DOHH2 (cell line): ENCODE measurements around the gene HS2ST1.

ENCODE experiments used
- H3F3A ChIP-seq: fragments of 200-600 bp; sonication (generic), shearing (Covaris generic); 2 replicates; pipeline ENCODE4 v1.6.0; 2016; ENCODE audit warnings: antibody characterized with exemption, mild to moderate bottlenecking; ENCODE audit not compliant: control insufficient read depth, insufficient read depth
- H3K27ac ChIP-seq: fragments of 200-600 bp; sonication (generic); 2 replicates; pipeline ENCODE4 v1.5.1; 2014; ENCODE audit warnings: low read depth, mild to moderate bottlenecking, low read length, moderate library complexity
- H3K27me3 ChIP-seq: fragments of 200-600 bp; sonication (generic); 2 replicates; pipeline ENCODE4 v1.6.1; 2014; ENCODE audit warnings: mild to moderate bottlenecking, low read length, mixed read lengths; ENCODE audit not compliant: control insufficient read depth
- H3K36me3 ChIP-seq: fragments of 200-600 bp; sonication (generic); 2 replicates; pipeline ENCODE4 v1.6.1; 2014; ENCODE audit warnings: mild to moderate bottlenecking, low read length, moderate library complexity, mixed read lengths; ENCODE audit not compliant: control insufficient read depth
- H3K4me1 ChIP-seq: fragments of 200-600 bp; sonication (generic); 2 replicates; pipeline ENCODE4 v1.6.1; 2014; ENCODE audit warnings: mild to moderate bottlenecking, low read length, mixed read lengths; ENCODE audit not compliant: control insufficient read depth
- H3K4me2 ChIP-seq: fragments of 200-600 bp; sonication (generic); 2 replicates; pipeline ENCODE4 v1.6.0; 2014; ENCODE audit warnings: mild to moderate bottlenecking, low read length, moderate library complexity
- H3K4me3 ChIP-seq: fragments of 200-600 bp; sonication (generic); 2 replicates; pipeline ENCODE4 v1.5.1; 2014; ENCODE audit warnings: mild to moderate bottlenecking, low read length, mixed read lengths
- H3K79me2 ChIP-seq: fragments of 200-600 bp; sonication (generic); 2 replicates; pipeline ENCODE4 v1.6.1; 2014; ENCODE audit warnings: mild to moderate bottlenecking, low read length, mixed read lengths; ENCODE audit not compliant: control insufficient read depth
- H3K9me2 ChIP-seq: fragments of 200-600 bp; sonication (generic); replicated peaks from 2 replicates; pipeline ENCODE4 v1.6.1; 2014; ENCODE audit warnings: mild to moderate bottlenecking, low read length, mixed read lengths; ENCODE audit not compliant: control insufficient read depth
- H3K9me3 ChIP-seq: fragments of 200-600 bp; sonication (generic); 2 replicates; pipeline ENCODE4 v1.6.1; 2014; ENCODE audit warnings: antibody characterized with exemption, low read length, mixed read lengths; ENCODE audit not compliant: control insufficient read depth, insufficient read depth
- H4K20me1 ChIP-seq: fragments of 200-600 bp; sonication (generic); 2 replicates; pipeline ENCODE4 v1.6.0; 2014; ENCODE audit warnings: low read depth, mild to moderate bottlenecking, antibody characterized with exemption, low read length, moderate library complexity; ENCODE audit not compliant: control insufficient read depth, insufficient read depth
- EZH2phosphoT487 ChIP-seq: fragments of 200-600 bp; sonication (generic); IDR thresholded peaks from 2 replicates; pipeline ENCODE4 v1.6.1; 2017; ENCODE audit warnings: borderline replicate concordance, mild to moderate bottlenecking, antibody characterized with exemption, low read length, moderate library complexity, mixed read lengths
- TF ChIP-seq, protein P1 (sequence below): fragments of 200-600 bp; sonication (generic); IDR thresholded peaks from one replicate; pipeline ENCODE4 v1.5.1; 2014; ENCODE audit warnings: antibody characterized with exemption, mild to moderate bottlenecking, low read depth, low read length; ENCODE audit not compliant: poor library complexity, severe bottlenecking

HS2ST1 gene

DNA sequence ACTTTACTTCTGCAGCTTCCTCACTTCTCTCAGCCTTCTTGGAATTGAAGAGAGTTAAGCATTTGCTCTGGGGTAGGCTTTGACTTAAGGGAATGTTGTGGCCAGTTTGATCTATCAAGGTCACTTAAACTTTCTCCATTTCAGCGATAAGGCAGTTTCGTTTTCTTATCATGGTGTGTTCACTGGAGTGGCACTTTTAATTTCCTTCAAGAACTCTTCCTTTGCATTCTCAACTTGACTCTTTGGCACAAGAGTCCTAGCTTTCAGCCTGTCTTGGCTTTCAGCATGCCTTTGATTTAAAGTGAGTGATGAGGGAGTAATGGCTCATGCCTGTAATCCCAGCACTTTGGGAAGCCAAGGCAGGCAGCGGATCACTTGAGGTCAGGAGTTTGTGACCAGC is 38.7 kb downstream of the HS2ST1 start:
- peaks cover 99% of the 10 kb centered on the region for H3K79me2 ChIP-seq
- H3K9me3 ChIP-seq: no peaks in the 10 kb centered on the region
- no peak overlapping the region for H3K27ac ChIP-seq
- TF ChIP-seq, protein P1, sequence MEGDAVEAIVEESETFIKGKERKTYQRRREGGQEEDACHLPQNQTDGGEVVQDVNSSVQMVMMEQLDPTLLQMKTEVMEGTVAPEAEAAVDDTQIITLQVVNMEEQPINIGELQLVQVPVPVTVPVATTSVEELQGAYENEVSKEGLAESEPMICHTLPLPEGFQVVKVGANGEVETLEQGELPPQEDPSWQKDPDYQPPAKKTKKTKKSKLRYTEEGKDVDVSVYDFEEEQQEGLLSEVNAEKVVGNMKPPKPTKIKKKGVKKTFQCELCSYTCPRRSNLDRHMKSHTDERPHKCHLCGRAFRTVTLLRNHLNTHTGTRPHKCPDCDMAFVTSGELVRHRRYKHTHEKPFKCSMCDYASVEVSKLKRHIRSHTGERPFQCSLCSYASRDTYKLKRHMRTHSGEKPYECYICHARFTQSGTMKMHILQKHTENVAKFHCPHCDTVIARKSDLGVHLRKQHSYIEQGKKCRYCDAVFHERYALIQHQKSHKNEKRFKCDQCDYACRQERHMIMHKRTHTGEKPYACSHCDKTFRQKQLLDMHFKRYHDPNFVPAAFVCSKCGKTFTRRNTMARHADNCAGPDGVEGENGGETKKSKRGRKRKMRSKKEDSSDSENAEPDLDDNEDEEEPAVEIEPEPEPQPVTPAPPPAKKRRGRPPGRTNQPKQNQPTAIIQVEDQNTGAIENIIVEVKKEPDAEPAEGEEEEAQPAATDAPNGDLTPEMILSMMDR: no peak
- TF ChIP-seq EZH2phosphoT487: no peak
- H4K20me1 ChIP-seq: peaks cover 3% of the 10 kb centered on the region; the same call in 1 of the 2 replicates
- no peak overlapping the region for H3K4me2 ChIP-seq
- peaks cover 26% of the 10 kb centered on the region for H3K36me3 ChIP-seq
- H3F3A ChIP-seq: no peaks in the 10 kb centered on the region
- peaks cover 67% of the 10 kb centered on the region for H3K4me1 ChIP-seq
- H3K4me3 ChIP-seq: no peak overlapping the region
- H3K9me2 ChIP-seq: no peaks in the 10 kb centered on the region
- H3K27me3 ChIP-seq: no peaks in the 10 kb centered on the region

DNA sequence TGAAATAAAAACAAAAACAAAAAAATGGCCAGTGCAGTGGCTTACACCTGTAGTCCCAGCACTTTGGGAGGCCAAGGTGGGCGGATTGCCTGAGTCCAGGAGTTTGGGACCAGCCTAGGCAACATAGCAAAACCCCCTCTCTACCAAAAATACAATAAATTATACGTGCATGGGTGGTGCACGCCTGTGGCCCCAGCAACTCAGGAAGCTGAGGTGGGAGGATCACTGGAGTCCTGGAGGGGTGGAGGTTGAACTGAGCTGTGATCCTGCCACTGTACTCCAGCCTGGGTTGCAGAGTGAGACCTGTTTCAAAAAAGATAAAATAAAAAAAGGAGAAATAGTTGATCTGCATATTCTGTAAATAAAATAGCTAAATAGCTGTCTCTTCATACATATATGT is 41.2 kb downstream of the HS2ST1 start:
- no peaks in the 10 kb centered on the region for H3K9me3 ChIP-seq
- no peak overlapping the region for H3K4me3 ChIP-seq
- no peak overlapping the region for H3K27ac ChIP-seq
- TF ChIP-seq EZH2phosphoT487: no peak
- TF ChIP-seq, protein P1: no peak
- no peak overlapping the region for H3K4me2 ChIP-seq
- H3K4me1 ChIP-seq: peaks cover 66% of the 10 kb centered on the region
- no peaks in the 10 kb centered on the region for H3K27me3 ChIP-seq
- H3K79me2 ChIP-seq: peaks cover 99% of the 10 kb centered on the region
- no peaks in the 10 kb centered on the region for H3K9me2 ChIP-seq
- peaks cover 41% of the 10 kb centered on the region for H3K36me3 ChIP-seq
- H3F3A ChIP-seq: no peaks in the 10 kb centered on the region
- H4K20me1 ChIP-seq: peaks cover 3% of the 10 kb centered on the region; the same call in 1 of the 2 replicates

DNA sequence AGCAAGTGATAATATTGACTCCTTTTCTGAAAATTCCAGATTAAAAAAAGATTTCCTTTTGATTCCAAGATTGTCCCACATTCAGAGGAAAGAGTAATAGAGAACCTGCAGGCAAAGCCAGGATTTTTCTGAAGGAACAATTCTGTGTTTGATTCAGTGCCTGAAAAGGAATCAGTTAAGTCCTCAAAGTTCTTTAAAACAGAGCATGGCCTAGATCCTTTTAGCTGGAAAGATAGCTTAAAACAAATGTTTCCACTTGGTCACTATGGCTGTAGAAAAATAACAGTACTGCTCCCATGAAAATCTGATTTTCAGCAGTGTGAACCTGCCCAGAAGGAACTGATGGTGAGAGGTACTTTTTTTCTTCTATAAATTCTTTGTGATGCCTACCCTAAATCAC is 41.8 kb downstream of the HS2ST1 start:
- H3K36me3 ChIP-seq: peaks cover 44% of the 10 kb centered on the region
- no peaks in the 10 kb centered on the region for H3K27me3 ChIP-seq
- no peak overlapping the region for H3K27ac ChIP-seq
- H3K9me3 ChIP-seq: no peaks in the 10 kb centered on the region
- H3K4me2 ChIP-seq: no peak overlapping the region
- H3K9me2 ChIP-seq: no peaks in the 10 kb centered on the region
- H3K4me3 ChIP-seq: no peak overlapping the region
- no peaks in the 10 kb centered on the region for H3F3A ChIP-seq
- H3K79me2 ChIP-seq: peaks cover 98% of the 10 kb centered on the region
- TF ChIP-seq EZH2phosphoT487: no peak
- TF ChIP-seq, protein P1: no peak
- peaks cover 3% of the 10 kb centered on the region; the same call in 1 of the 2 replicates for H4K20me1 ChIP-seq
- H3K4me1 ChIP-seq: peaks cover 62% of the 10 kb centered on the region
